ENCODE results near the gene NME7. TPM values are rescaled to one million over a fixed set of nuclear protein-coding genes. Genes with fewer than 3 reads are reported as not detected.

The NME7 gene
- total RNA-seq, 2 donors from 2014 or later = 10.3 to 16.3 TPM

GRCh38 chr1:169086603-169087455 lies 280.8 kb downstream of the NME7 start:
- H3K4me3 ChIP-seq = no peak overlapping the region
- H3K27me3 ChIP-seq (replicated peaks; ENCODE audit: insufficient read depth) = no peaks in the 10 kb centered on the region
- DNase-seq (ENCODE audit: low spot score) = no peak
- H3K9me3 ChIP-seq = no peaks in the 10 kb centered on the region
- no peak overlapping the region for H3K27ac ChIP-seq
- intact Hi-C loops (cut with DNase I) = no loop called here
- no peak for TF ChIP-seq CTCF (IDR thresholded peaks at IDR 0.05)
- no peak for TF ChIP-seq POLR2AphosphoS5 (IDR thresholded peaks at IDR 0.05)
- no peak for TF ChIP-seq POLR2A (IDR thresholded peaks at IDR 0.05)
- no peaks in the 10 kb centered on the region for H3K36me3 ChIP-seq
- WGBS = 86% methylated on average over 3 of the region's 3 CpGs
- no peaks in the 10 kb centered on the region for H3K4me1 ChIP-seq (replicated peaks)

DNA sequence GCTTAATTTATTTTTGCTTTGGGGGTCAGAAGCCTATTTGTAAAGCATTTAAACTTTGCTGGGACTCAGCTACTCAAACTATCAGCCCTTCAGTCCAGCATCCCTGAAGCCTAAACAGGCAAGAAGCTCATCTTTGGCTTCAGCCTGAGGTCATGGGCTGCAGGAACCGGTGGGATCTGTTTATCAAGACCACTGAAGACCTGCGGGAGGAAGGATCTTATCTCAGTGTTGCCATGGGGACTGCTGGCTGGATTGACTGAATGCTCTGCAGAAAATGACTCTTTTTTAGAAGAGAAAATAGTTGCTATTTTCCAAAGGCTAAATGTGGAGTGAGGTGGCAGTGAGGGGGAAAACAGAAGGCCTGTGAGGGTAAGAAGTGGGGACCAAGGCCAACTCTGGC lies 281.7 kb downstream of the NME7 start:
- Histone ChIP-seq H3K27me3 (replicated peaks; ENCODE audit: insufficient read depth) (no peaks in the 10 kb centered on the region), H3K4me3 (no peak overlapping the region), H3K9me3 (no peaks in the 10 kb centered on the region), H3K4me1 (replicated peaks) (no peaks in the 10 kb centered on the region), H3K27ac (no peak overlapping the region), H3K36me3 (no peaks in the 10 kb centered on the region)
- WGBS = 33% methylated on average over 2 of the region's 2 CpGs
- no peak for TF ChIP-seq POLR2A (IDR thresholded peaks at IDR 0.05)
- no peak for TF ChIP-seq POLR2AphosphoS5 (IDR thresholded peaks at IDR 0.05)
- TF ChIP-seq CTCF (IDR thresholded peaks at IDR 0.05) = no peak
- intact Hi-C loops (cut with DNase I) = no loop called here
- DNase-seq (ENCODE audit: low spot score) = no peak

Other genes starting within 250 kb of the NME7 start
- 10 to 100 TPM; 18.8 to 21.7 TPM for gene BLZF1, start 398 bp upstream of the NME7 start, total RNA-seq
- 1 to 10 TPM in 1 of 2 donors, under 1 TPM in 1; 0.32 to 5.6 TPM for gene CCDC181, start 59.7 kb upstream of the NME7 start, total RNA-seq
- 10 to 100 TPM; 10.6 to 18.7 TPM for gene SLC19A2, start 118.1 kb upstream of the NME7 start, total RNA-seq
- 1 to 10 TPM; 1.1 to 8.4 TPM for gene F5, start 218.7 kb upstream of the NME7 start, total RNA-seq